ENCODE results near the gene C1orf159. TPM values are rescaled to one million over a fixed set of nuclear protein-coding genes. Genes with fewer than 3 reads are reported as not detected.

The C1orf159 gene
- total and polyA plus RNA-seq, 4 donors = 3.9 to 7.0 (median 4.7) TPM

GRCh38 chr1:1121611-1122077, 5.8 kb upstream of the C1orf159 start:
- no peak for DNase-seq (ENCODE audit: low spot score)
- 40% methylated on average over 15 of the region's 15 CpGs for WGBS
- Histone ChIP-seq H3K4me1 (ENCODE audit: control insufficient read depth in 4 of 4, insufficient read depth in 4 of 4, low read length in 3 of 4) (peaks cover 10 to 39% (median 27%) of the 10 kb centered on the region in 4 donors), H3K9ac (ENCODE audit: low read depth in 1 of 2, low read length in 2 of 2) (no peak overlapping the region), H3K9me3 (ENCODE audit: control insufficient read depth in 4 of 4, low read length in 3 of 4) (no peaks in the 10 kb centered on the region), H3K4me3 (ENCODE audit: low read depth in 1 of 3, low read length in 3 of 3) (no peak overlapping the region), H3K27ac (ENCODE audit: low read depth in 1 of 2, low read length in 2 of 2) (no peak overlapping the region), H3K36me3 (ENCODE audit: control insufficient read depth in 4 of 4, insufficient read depth in 3 of 4, low read depth in 1 of 4, low read length in 3 of 4) (no peaks in the 10 kb centered on the region), H3K27me3 (ENCODE audit: control insufficient read depth in 4 of 4, insufficient read depth in 4 of 4, low read length in 3 of 4) (no peaks in the 10 kb centered on the region)
- no peak for TF ChIP-seq HNF4G (IDR thresholded peaks at IDR 0.05)
- no peak for TF ChIP-seq RAD21 (IDR thresholded peaks at IDR 0.05)
- TF ChIP-seq ATF3 (IDR thresholded peaks at IDR 0.05) = no peak
- TF ChIP-seq CTCF (IDR thresholded peaks at IDR 0.05; ENCODE audit: low read depth, low read length, missing input control) = no peak
- TF ChIP-seq GABPA (IDR thresholded peaks at IDR 0.05 in 1 of 2, conservative IDR thresholded peaks at IDR 0.05 in 1 of 2) = no peak
- no peak for TF ChIP-seq ZBTB33 (IDR thresholded peaks at IDR 0.05)
- TF ChIP-seq RXRA (IDR thresholded peaks at IDR 0.05) = no peak
- no peak for TF ChIP-seq FOXA2 (IDR thresholded peaks at IDR 0.05)
- TF ChIP-seq JUND (IDR thresholded peaks at IDR 0.05) = no peak
- TF ChIP-seq TAF1 (conservative IDR thresholded peaks at IDR 0.05) = no peak
- no peak for TF ChIP-seq HNF4A (conservative IDR thresholded peaks at IDR 0.05)
- TF ChIP-seq MAX (IDR thresholded peaks at IDR 0.05) = no peak
- TF ChIP-seq YY1 (IDR thresholded peaks at IDR 0.05) = no peak
- TF ChIP-seq REST (IDR thresholded peaks at IDR 0.05) = no peak
- no peak for TF ChIP-seq EGR1 (IDR thresholded peaks at IDR 0.05; ENCODE audit: low read depth in 2 of 2)
- no peak for TF ChIP-seq NR2F2 (IDR thresholded peaks at IDR 0.05)
- no peak for TF ChIP-seq FOXA1 (IDR thresholded peaks at IDR 0.05)
- TF ChIP-seq SP1 (IDR thresholded peaks at IDR 0.05) = no peak

All from liver (tissue), 9 donors.